ENCODE measurements around the gene ST6GALNAC3.
A peak's percentile ranks its signal among the peaks of the same experiment; 100 is the strongest.

Gene ST6GALNAC3

GRCh38 chr1:76257823-76258222 lies 183.3 kb downstream of the ST6GALNAC3 start:
- no peak for DNase-seq
- Mint-ChIP-seq H3K36me3 (peaks cover 5% of the 10 kb centered on the region), H3K27ac (no peak overlapping the region), H3K9me3 (no peaks in the 10 kb centered on the region), H3K27me3 (no peaks in the 10 kb centered on the region), H3K4me1 (peaks cover 78% of the 10 kb centered on the region), H3K4me3 (no peak overlapping the region)
- CTCF ChIA-PET, result interaction anchor here (1.0 kb wide), 1 partner anchor 10 kb away, joined by 3 read pairs; no protein-coding TSS in a partner anchor

- Mint-ChIP-seq H3K4me3 (no peak overlapping the region), H3K4me1 (peaks cover 75% of the 10 kb centered on the region), H3K9me3 (no peaks in the 10 kb centered on the region), H3K36me3 (peaks cover 4% of the 10 kb centered on the region), H3K27ac (no peak overlapping the region), H3K27me3 (no peaks in the 10 kb centered on the region)
- CTCF ChIA-PET, result no interaction called here
- DNase-seq, result no peak
Observed at GRCh38 chr1:76259270-76259669, 184.7 kb downstream of the ST6GALNAC3 start.

- H3K36me3 Mint-ChIP-seq, result peaks cover 4% of the 10 kb centered on the region
- DNase-seq, result no peak
- H3K27me3 Mint-ChIP-seq, result no peaks in the 10 kb centered on the region
- no peak overlapping the region for H3K4me3 Mint-ChIP-seq
- H3K27ac Mint-ChIP-seq, result peak overlapping the region; percentile 12
- no peaks in the 10 kb centered on the region for H3K9me3 Mint-ChIP-seq
- CTCF ChIA-PET, result interaction anchor here (0.7 to 1.3 kb wide), 2 partner anchors 10 to 12 kb away, joined by 3 to 4 read pairs; no protein-coding TSS in a partner anchor
- peaks cover 65% of the 10 kb centered on the region for H3K4me1 Mint-ChIP-seq
Observed at GRCh38 chr1:76260279-76260678, 185.7 kb downstream of the ST6GALNAC3 start.

GRCh38 chr1:76262601-76263000 lies 188.1 kb downstream of the ST6GALNAC3 start:
- CTCF ChIA-PET, result no interaction called here
- peaks cover 6% of the 10 kb centered on the region for H3K36me3 Mint-ChIP-seq
- H3K27ac Mint-ChIP-seq, result no peak overlapping the region
- DNase-seq, result no peak
- no peak overlapping the region for H3K4me3 Mint-ChIP-seq
- H3K27me3 Mint-ChIP-seq, result no peaks in the 10 kb centered on the region
- peaks cover 64% of the 10 kb centered on the region for H3K4me1 Mint-ChIP-seq
- H3K9me3 Mint-ChIP-seq, result no peaks in the 10 kb centered on the region

GRCh38 chr1:76264642-76265041 lies 190.1 kb downstream of the ST6GALNAC3 start:
- Mint-ChIP-seq H3K4me3 (no peak overlapping the region), H3K36me3 (peaks cover 6% of the 10 kb centered on the region), H3K27ac (no peak overlapping the region), H3K4me1 (peaks cover 64% of the 10 kb centered on the region), H3K27me3 (no peaks in the 10 kb centered on the region), H3K9me3 (no peaks in the 10 kb centered on the region)
- no peak for DNase-seq
- CTCF ChIA-PET, result no interaction called here

- DNase-seq, result no peak
- CTCF ChIA-PET, result interaction anchor here (1.4 to 1.7 kb wide), 2 partner anchors 9 to 113 kb away, joined by 3 to 4 read pairs; no protein-coding TSS in a partner anchor
- Mint-ChIP-seq H3K4me1 (peaks cover 67% of the 10 kb centered on the region), H3K36me3 (peaks cover 6% of the 10 kb centered on the region), H3K9me3 (no peaks in the 10 kb centered on the region), H3K27ac (peak overlapping the region; percentile 93), H3K27me3 (no peaks in the 10 kb centered on the region), H3K4me3 (no peak overlapping the region)
Observed at GRCh38 chr1:76266762-76267161, 192.2 kb downstream of the ST6GALNAC3 start.

GRCh38 chr1:76267631-76268030 lies 193.1 kb downstream of the ST6GALNAC3 start:
- Mint-ChIP-seq H3K27me3 (no peaks in the 10 kb centered on the region), H3K36me3 (peaks cover 5% of the 10 kb centered on the region), H3K4me1 (peaks cover 67% of the 10 kb centered on the region), H3K4me3 (peak overlapping the region; percentile 47), H3K27ac (peak overlapping the region; percentile 93), H3K9me3 (peaks cover 2% of the 10 kb centered on the region)
- DNase-seq, result no peak
- CTCF ChIA-PET, result interaction anchor here (1.0 to 1.7 kb wide), 4 partner anchors 10 to 114 kb away, joined by 3 to 5 read pairs (median 4); no protein-coding TSS in a partner anchor

GRCh38 chr1:76268341-76268740 lies 193.8 kb downstream of the ST6GALNAC3 start:
- no peaks in the 10 kb centered on the region for H3K27me3 Mint-ChIP-seq
- H3K4me3 Mint-ChIP-seq, result peak overlapping the region; percentile 47
- peaks cover 3% of the 10 kb centered on the region for H3K9me3 Mint-ChIP-seq
- CTCF ChIA-PET, result interaction anchor here (0.6 to 1.7 kb wide), 3 partner anchors 113 to 289 kb away, joined by 3 to 5 read pairs (median 4); no protein-coding TSS in a partner anchor
- no peak for DNase-seq
- peaks cover 6% of the 10 kb centered on the region for H3K36me3 Mint-ChIP-seq
- H3K4me1 Mint-ChIP-seq, result peaks cover 74% of the 10 kb centered on the region
- peak overlapping the region; percentile 93 for H3K27ac Mint-ChIP-seq

- peak overlapping the region; percentile 93 for H3K27ac Mint-ChIP-seq
- H3K27me3 Mint-ChIP-seq, result no peaks in the 10 kb centered on the region
- H3K4me1 Mint-ChIP-seq, result peaks cover 80% of the 10 kb centered on the region
- H3K36me3 Mint-ChIP-seq, result peaks cover 6% of the 10 kb centered on the region
- DNase-seq, result peak; percentile 46
- H3K9me3 Mint-ChIP-seq, result peaks cover 3% of the 10 kb centered on the region
- H3K4me3 Mint-ChIP-seq, result no peak overlapping the region
- CTCF ChIA-PET, result interaction anchor here (1.5 kb wide), 1 partner anchor 9 kb away, joined by 4 read pairs; no protein-coding TSS in a partner anchor
Observed at GRCh38 chr1:76269155-76269554, 194.6 kb downstream of the ST6GALNAC3 start.

GRCh38 chr1:76274302-76274701 lies 199.8 kb downstream of the ST6GALNAC3 start:
- Mint-ChIP-seq H3K9me3 (peaks cover 3% of the 10 kb centered on the region), H3K4me1 (peaks cover 47% of the 10 kb centered on the region), H3K4me3 (no peak overlapping the region), H3K27me3 (peaks cover 2% of the 10 kb centered on the region), H3K36me3 (peaks cover 4% of the 10 kb centered on the region), H3K27ac (no peak overlapping the region)
- CTCF ChIA-PET, result no interaction called here
- DNase-seq, result no peak

GRCh38 chr1:76274718-76275117 lies 200.2 kb downstream of the ST6GALNAC3 start:
- CTCF ChIA-PET, result no interaction called here
- Mint-ChIP-seq H3K27ac (no peak overlapping the region), H3K9me3 (peaks cover 3% of the 10 kb centered on the region), H3K27me3 (peaks cover 6% of the 10 kb centered on the region), H3K36me3 (peaks cover 4% of the 10 kb centered on the region), H3K4me3 (no peak overlapping the region), H3K4me1 (peaks cover 43% of the 10 kb centered on the region)
- no peak for DNase-seq

- Mint-ChIP-seq H3K27ac (no peak overlapping the region), H3K4me1 (peaks cover 5% of the 10 kb centered on the region), H3K27me3 (peaks cover 9% of the 10 kb centered on the region), H3K4me3 (no peak overlapping the region), H3K36me3 (peaks cover 2% of the 10 kb centered on the region), H3K9me3 (no peaks in the 10 kb centered on the region)
- CTCF ChIA-PET, result no interaction called here
- no peak for DNase-seq
Observed at GRCh38 chr1:76278711-76279100, 204.2 kb downstream of the ST6GALNAC3 start.

GRCh38 chr1:76279101-76279748 lies 204.7 kb downstream of the ST6GALNAC3 start:
- Mint-ChIP-seq H3K4me3 (no peak overlapping the region), H3K36me3 (peaks cover 2% of the 10 kb centered on the region), H3K4me1 (peaks cover 5% of the 10 kb centered on the region), H3K9me3 (no peaks in the 10 kb centered on the region), H3K27ac (no peak overlapping the region), H3K27me3 (peaks cover 9% of the 10 kb centered on the region)
- CTCF ChIA-PET, result no interaction called here
- DNase-seq, result no peak

- no peak for DNase-seq
- CTCF ChIA-PET, result interaction anchor here (0.6 kb wide), 1 partner anchor 60 kb away, joined by 3 read pairs; no protein-coding TSS in a partner anchor
- Mint-ChIP-seq H3K27me3 (peaks cover 9% of the 10 kb centered on the region), H3K4me1 (peaks cover 21% of the 10 kb centered on the region), H3K36me3 (peaks cover 2% of the 10 kb centered on the region), H3K9me3 (no peaks in the 10 kb centered on the region), H3K4me3 (no peak overlapping the region), H3K27ac (no peak overlapping the region)
Observed at GRCh38 chr1:76281306-76281705, 206.8 kb downstream of the ST6GALNAC3 start.

- CTCF ChIA-PET, result interaction anchor here (0.8 to 1.2 kb wide), 2 partner anchors 44 to 130 kb away, joined by 3 to 5 read pairs; no protein-coding TSS in a partner anchor
- DNase-seq, result no peak
Observed at GRCh38 chr1:76284842-76285241, 210.3 kb downstream of the ST6GALNAC3 start.

More at GRCh38 chr1:76284842-76285241, 210.3 kb downstream of the ST6GALNAC3 start:
- H3K9me3 Mint-ChIP-seq, result no peaks in the 10 kb centered on the region
- H3K27me3 Mint-ChIP-seq, result peaks cover 2% of the 10 kb centered on the region
- peak overlapping the region; percentile 45 for H3K27ac Mint-ChIP-seq
- peaks cover 56% of the 10 kb centered on the region for H3K4me1 Mint-ChIP-seq
- no peak overlapping the region for H3K4me3 Mint-ChIP-seq
- peaks cover 7% of the 10 kb centered on the region for H3K36me3 Mint-ChIP-seq
